ENCODE measurements around the gene CFD. TPM values are rescaled to one million over a fixed set of nuclear protein-coding genes. Genes with fewer than 3 reads are reported as not detected.
A peak's percentile ranks its signal among the peaks of the same experiment; 100 is the strongest.

The CFD gene
- total and polyA plus RNA-seq, 11 donors: 24.2 to 586 (median 103) TPM

- TF ChIP-seq POLR2A (IDR thresholded peaks at IDR 0.05): peak in 1 of 2 donors; percentile 70
- TF ChIP-seq CTCF (IDR thresholded peaks at IDR 0.05): no peak
- no peaks in the 10 kb centered on the region for H3K9me3 ChIP-seq
- no peaks in the 10 kb centered on the region for H3K27me3 ChIP-seq
- H3K4me3 ChIP-seq: peak within 1 kb of the TSS; percentile 50 to 95 (median 88)
- H3K4me1 ChIP-seq: peaks cover 0 to 16% (median 6%) of the 10 kb centered on the region in 12 donors
- peaks cover 0 to 38% (median 18%) of the 10 kb centered on the region in 9 donors for H3K36me3 ChIP-seq
- DNase-seq: peak; percentile 91 to 95 (median 93)
- intact Hi-C loops (cut with DNase I): loop anchor here in 1 of 10 donors (2.0 kb wide), 1 partner anchor 28 kb away; no protein-coding TSS in a partner anchor
- 1% methylated on average over 37 to 69 of the region's 69 CpGs for WGBS, 4 donors
- H3K27ac ChIP-seq: peak within 1 kb of the TSS; percentile 83 to 98 (median 93)
- ATAC-seq: peak; percentile 95 to 99 (median 97)
These were observed 33.6 kb downstream of the CFD start, which contains the start of the genes MED16 and RNU6-9 for GRCh38 chr19:892894-893689. MED16 (minus strand) TSS chr19:893187; CDS start chr19:891131, 2,056 bp downstream. RNU6-9 (plus strand) TSS chr19:893484.

DNA sequence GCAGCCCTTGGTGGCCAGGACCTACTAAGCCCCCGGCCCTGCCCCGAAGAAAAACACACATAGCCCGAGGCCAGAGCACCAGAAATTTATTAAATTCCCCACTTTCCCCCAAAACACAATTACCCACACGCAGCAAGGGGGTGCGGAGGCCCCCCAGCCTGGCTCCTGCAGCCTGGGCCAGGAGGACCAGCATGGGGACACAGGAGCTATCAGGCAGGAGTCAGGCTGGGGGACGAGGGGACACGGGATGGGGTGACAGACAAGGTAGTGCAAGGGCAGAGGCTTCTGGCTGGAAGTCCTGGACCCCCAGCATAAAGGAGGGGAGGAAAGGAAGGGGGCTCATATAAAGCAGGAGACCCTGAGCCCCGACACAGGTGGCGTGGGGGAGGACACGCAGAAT lies 37.0 kb downstream of the CFD start:
- Histone ChIP-seq H3K4me3 (no peak overlapping the region), H3K4me1 (peaks cover 0 to 16% (median 5%) of the 10 kb centered on the region in 12 donors), H3K36me3 (peaks cover 0 to 29% (median 13%) of the 10 kb centered on the region in 9 donors), H3K27ac (no peak overlapping the region), H3K27me3 (no peaks in the 10 kb centered on the region), H3K9me3 (no peaks in the 10 kb centered on the region)
- ATAC-seq (no peak), DNase-seq (no peak)
- intact Hi-C loops (cut with DNase I): no loop called here
- TF ChIP-seq POLR2A (IDR thresholded peaks at IDR 0.05) (no peak), CTCF (IDR thresholded peaks at IDR 0.05) (no peak)
- WGBS, 4 donors: 83 to 98% (median 97%) methylated on average over 8 to 10 of the region's 10 CpGs

- no peak overlapping the region for H3K27ac ChIP-seq
- no peak overlapping the region for H3K4me3 ChIP-seq
- no peaks in the 10 kb centered on the region for H3K27me3 ChIP-seq
- TF ChIP-seq POLR2A (IDR thresholded peaks at IDR 0.05) (no peak), CTCF (IDR thresholded peaks at IDR 0.05) (no peak)
- H3K4me1 ChIP-seq: peaks cover 0 to 11% (median 4%) of the 10 kb centered on the region in 12 donors
- WGBS, 4 donors: 91 to 94% (median 93%) methylated on average over 11 of the region's 11 CpGs
- intact Hi-C loops (cut with DNase I): no loop called here
- no peaks in the 10 kb centered on the region for H3K9me3 ChIP-seq
- ATAC-seq (no peak), DNase-seq (no peak)
- H3K36me3 ChIP-seq: peaks cover 0 to 35% (median 14%) of the 10 kb centered on the region in 9 donors
These were observed 37.5 kb downstream of the CFD start for GRCh38 chr19:896999-897398.

DNA sequence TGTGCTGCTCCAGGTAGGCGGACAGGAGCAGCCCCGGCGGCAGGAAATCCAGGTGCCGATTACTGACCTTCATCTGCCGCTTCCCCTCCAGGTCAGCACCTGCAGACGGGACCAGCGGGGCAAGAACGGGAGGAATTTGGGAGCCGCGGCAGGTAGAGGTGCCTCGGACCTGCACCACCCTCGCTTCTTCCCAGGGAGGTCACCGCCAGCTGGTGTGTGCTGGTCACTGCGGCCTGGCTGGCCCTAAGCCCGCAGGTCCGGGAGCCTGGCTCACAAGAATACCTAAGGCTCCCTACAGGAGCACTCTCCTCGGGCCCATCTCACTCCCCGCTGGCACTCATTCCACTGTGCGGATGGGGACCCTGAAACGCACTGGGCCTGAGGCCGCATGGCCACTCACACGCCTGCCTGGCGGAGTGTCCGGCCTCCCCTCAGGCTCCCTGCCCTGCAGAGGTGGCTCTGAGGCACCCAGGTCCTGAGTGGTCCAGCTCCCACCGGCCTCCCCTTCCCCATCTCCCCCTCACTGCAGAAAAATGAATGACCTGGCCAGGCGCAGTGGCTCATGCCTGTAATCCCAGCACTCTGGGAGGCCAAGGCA lies 38.1 kb downstream of the CFD start:
- intact Hi-C loops (cut with DNase I): no loop called here
- TF ChIP-seq POLR2A (IDR thresholded peaks at IDR 0.05) (no peak), CTCF (IDR thresholded peaks at IDR 0.05) (no peak)
- no peak overlapping the region for H3K4me3 ChIP-seq

More for the DNA sequence above, 38.1 kb downstream of the CFD start:
- Histone ChIP-seq H3K36me3 (peaks cover 0 to 40% (median 14%) of the 10 kb centered on the region in 9 donors), H3K4me1 (peaks cover 0 to 7% (median 2%) of the 10 kb centered on the region in 12 donors), H3K27ac (no peak overlapping the region), H3K27me3 (no peaks in the 10 kb centered on the region), H3K9me3 (no peaks in the 10 kb centered on the region)
- WGBS, 4 donors: 90 to 92% (median 92%) methylated on average over 16 to 26 of the region's 26 CpGs
- no peak for DNase-seq
- no peak for ATAC-seq

All from heart left ventricle (tissue), 16 donors.